Lower leg skin (tissue), 3 donors: ENCODE measurements around the gene EEIG2.

Source experiments
- POLR2A ChIP-seq, 2 donors: fragments of 450-650 bp; IDR thresholded peaks; one replicate each; pipeline ENCODE4 v1.6.1; 2016 to 2017; ENCODE audit warnings: antibody characterized with exemption in 2 of 2, mild to moderate bottlenecking in 1 of 2, moderate library complexity in 1 of 2
- TF ChIP-seq, protein P1 (sequence below), 3 donors: fragments of 450-650 bp; IDR thresholded peaks; one replicate each; pipeline ENCODE4 v1.5.1; 2016; ENCODE audit warnings: antibody characterized with exemption in 3 of 3, mild to moderate bottlenecking in 3 of 3, moderate library complexity in 2 of 3

DNA sequence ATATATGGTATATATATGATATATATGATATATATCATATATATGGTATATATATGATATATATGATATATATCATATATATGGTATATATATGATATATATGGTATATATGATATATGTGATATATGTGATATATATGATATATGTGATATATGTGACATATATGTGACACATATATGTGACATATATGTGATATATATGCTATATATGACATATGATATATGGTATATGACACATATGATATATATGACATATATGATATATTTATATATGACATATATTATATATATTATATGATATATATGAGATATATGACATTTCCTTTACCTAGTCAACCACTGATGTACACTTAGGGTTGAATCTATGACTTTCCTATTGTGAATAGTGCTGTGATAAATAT, 36.1 kb upstream of the EEIG2 start:
- TF ChIP-seq, protein P1, sequence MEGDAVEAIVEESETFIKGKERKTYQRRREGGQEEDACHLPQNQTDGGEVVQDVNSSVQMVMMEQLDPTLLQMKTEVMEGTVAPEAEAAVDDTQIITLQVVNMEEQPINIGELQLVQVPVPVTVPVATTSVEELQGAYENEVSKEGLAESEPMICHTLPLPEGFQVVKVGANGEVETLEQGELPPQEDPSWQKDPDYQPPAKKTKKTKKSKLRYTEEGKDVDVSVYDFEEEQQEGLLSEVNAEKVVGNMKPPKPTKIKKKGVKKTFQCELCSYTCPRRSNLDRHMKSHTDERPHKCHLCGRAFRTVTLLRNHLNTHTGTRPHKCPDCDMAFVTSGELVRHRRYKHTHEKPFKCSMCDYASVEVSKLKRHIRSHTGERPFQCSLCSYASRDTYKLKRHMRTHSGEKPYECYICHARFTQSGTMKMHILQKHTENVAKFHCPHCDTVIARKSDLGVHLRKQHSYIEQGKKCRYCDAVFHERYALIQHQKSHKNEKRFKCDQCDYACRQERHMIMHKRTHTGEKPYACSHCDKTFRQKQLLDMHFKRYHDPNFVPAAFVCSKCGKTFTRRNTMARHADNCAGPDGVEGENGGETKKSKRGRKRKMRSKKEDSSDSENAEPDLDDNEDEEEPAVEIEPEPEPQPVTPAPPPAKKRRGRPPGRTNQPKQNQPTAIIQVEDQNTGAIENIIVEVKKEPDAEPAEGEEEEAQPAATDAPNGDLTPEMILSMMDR (IDR thresholded peaks at IDR 0.05) = no peak
- no peak for TF ChIP-seq POLR2A (IDR thresholded peaks at IDR 0.05)
